ENCODE measurements around the gene PTPRK. TPM values are rescaled to one million over a fixed set of nuclear protein-coding genes. Genes with fewer than 3 reads are reported as not detected.

PTPRK gene
- total RNA-seq, 1 experiment from 2014 or later: 34.2 TPM

DNA sequence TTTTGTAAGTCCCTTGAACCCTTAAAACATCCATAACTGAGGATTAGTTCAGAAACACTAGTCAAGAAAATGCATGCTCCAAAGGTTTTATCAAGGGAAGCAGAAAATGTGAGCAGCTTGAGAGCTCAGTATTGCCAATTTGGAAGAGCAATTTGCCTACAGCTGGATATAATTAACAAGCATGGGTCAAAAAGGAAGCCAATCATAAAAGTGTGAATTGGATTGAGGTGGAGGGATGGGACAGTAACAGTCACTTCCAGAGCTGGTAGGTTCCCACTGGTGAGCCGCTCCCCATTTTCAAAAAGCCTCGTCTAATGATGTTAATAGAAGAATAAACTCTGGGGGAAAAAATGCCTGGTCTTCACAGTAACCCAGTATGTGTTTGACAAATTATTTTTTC, 5.0 kb upstream of the PTPRK start:
- POLR2A ChIA-PET: no interaction called here
- Histone ChIP-seq H3K9ac (ENCODE audit: low read length) (no peak overlapping the region), H3K9me3 (ENCODE audit: control insufficient read depth in 1 of 2, insufficient read depth in 1 of 2, low read depth in 1 of 2, low read length in 2 of 2) (no peaks in the 10 kb centered on the region), H3K36me3 (ENCODE audit: control insufficient read depth in 1 of 2, insufficient read depth in 2 of 2, low read length in 2 of 2) (no peaks in the 10 kb centered on the region), H2AFZ (ENCODE audit: low read depth, low read length, poor library complexity, severe bottlenecking) (no peak overlapping the region), H3K4me2 (ENCODE audit: low read length) (no peak overlapping the region), H3K9me2 (ENCODE audit: insufficient read depth) (no peaks in the 10 kb centered on the region), H4K20me1 (ENCODE audit: insufficient read depth) (no peaks in the 10 kb centered on the region; the same call in 1 of the 2 replicates), H3K4me1 (ENCODE audit: control insufficient read depth in 1 of 2, insufficient read depth in 2 of 2, low read length in 2 of 2) (peaks cover 0 to 7% of the 10 kb centered on the region in 2 experiments; a peak in 2 of 4 replicates), H3K4me3 (replicated peaks in 1 of 2; ENCODE audit: low read depth in 1 of 2, low read length in 2 of 2) (no peak overlapping the region), H3K79me2 (ENCODE audit: insufficient read depth, low read length) (no peaks in the 10 kb centered on the region), H3K27me3 (ENCODE audit: insufficient read depth, low read length) (no peaks in the 10 kb centered on the region), H3K27ac (ENCODE audit: low read depth, low read length) (no peak overlapping the region)
- intact Hi-C loops (cut with micrococcal nuclease): no loop called here
- DNase-seq (ENCODE audit: low read depth, low spot score) (no peak), ATAC-seq (no peak)
- BruUV-seq (replicated peaks): no TSS peak
- RAD21 ChIA-PET (ENCODE audit: low non-redundant PET in 1 of 2, low total read pairs in 2 of 2, uncharacterized antibody in 2 of 2, unreplicated experiment in 2 of 2): no interaction called here
- no peak for TF ChIP-seq SP1 (IDR thresholded peaks at IDR 0.05; ENCODE audit: low read depth)
- CTCF ChIA-PET: no interaction called here

DNA sequence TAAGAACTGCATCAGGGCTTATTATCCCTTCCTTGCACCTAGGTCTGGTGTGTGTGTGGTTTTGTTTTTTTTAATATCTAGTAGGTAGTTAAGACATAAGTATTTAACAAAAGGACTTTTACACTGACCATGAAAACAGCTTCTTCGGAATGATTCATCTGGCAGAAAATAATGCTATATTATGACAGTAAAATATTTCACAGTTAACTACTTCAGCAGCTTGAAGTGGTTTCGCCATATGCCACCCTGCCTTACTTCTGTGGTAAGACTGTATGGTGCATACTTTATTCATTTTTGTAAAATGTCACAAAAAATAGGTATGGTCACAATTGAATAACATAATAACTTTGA, 858 bp upstream of the PTPRK start:
- CTCF ChIA-PET: interaction anchor here (1.8 kb wide), 1 partner anchor 209 kb away, joined by 7 read pairs; no protein-coding TSS in a partner anchor
- no TSS peak for BruUV-seq (replicated peaks)
- H2AFZ ChIP-seq (ENCODE audit: low read depth, low read length, poor library complexity, severe bottlenecking): peak overlapping the region; percentile 94
- no peaks in the 10 kb centered on the region for H4K20me1 ChIP-seq (ENCODE audit: insufficient read depth)
- peaks cover 34% of the 10 kb centered on the region for H3K79me2 ChIP-seq (ENCODE audit: insufficient read depth, low read length)
- intact Hi-C loops (cut with micrococcal nuclease): loop anchor here (2.0 kb wide), 1 partner anchor 784 kb away; no protein-coding TSS in a partner anchor
- H3K9me2 ChIP-seq (ENCODE audit: insufficient read depth): no peaks in the 10 kb centered on the region
- H3K4me2 ChIP-seq (ENCODE audit: low read length): peak overlapping the region; percentile 97
- H3K4me1 ChIP-seq (ENCODE audit: control insufficient read depth in 1 of 2, insufficient read depth in 2 of 2, low read length in 2 of 2): peaks cover 7 to 17% of the 10 kb centered on the region in 2 experiments; a peak in 3 of 4 replicates
- no peaks in the 10 kb centered on the region for H3K9me3 ChIP-seq (ENCODE audit: control insufficient read depth in 1 of 2, insufficient read depth in 1 of 2, low read depth in 1 of 2, low read length in 2 of 2)
- no peaks in the 10 kb centered on the region for H3K36me3 ChIP-seq (ENCODE audit: control insufficient read depth in 1 of 2, insufficient read depth in 2 of 2, low read length in 2 of 2)
- H3K9ac ChIP-seq (ENCODE audit: low read length): peak overlapping the region; percentile 90
- ATAC-seq (no peak), DNase-seq (ENCODE audit: low read depth, low spot score) (no peak)
- RAD21 ChIA-PET (ENCODE audit: low non-redundant PET in 1 of 2, low total read pairs in 2 of 2, uncharacterized antibody in 2 of 2, unreplicated experiment in 2 of 2): no interaction called here
- peak overlapping the region; percentile 70 to 86 for H3K4me3 ChIP-seq (replicated peaks in 1 of 2; ENCODE audit: low read depth in 1 of 2, low read length in 2 of 2)
- H3K27ac ChIP-seq (ENCODE audit: low read depth, low read length): no peak overlapping the region
- no peaks in the 10 kb centered on the region for H3K27me3 ChIP-seq (ENCODE audit: insufficient read depth, low read length)
- POLR2A ChIA-PET: interaction anchor here (1.2 kb wide), 1 partner anchor 784 kb away, joined by 4 read pairs; no protein-coding TSS in a partner anchor
- TF ChIP-seq POLR2A (IDR thresholded peaks at IDR 0.05; ENCODE audit: borderline replicate concordance, extremely low read depth, insufficient read depth, insufficient read length): no peak
- no peak for TF ChIP-seq ZNF274 (IDR thresholded peaks at IDR 0.05; ENCODE audit: low read depth, low read length)
- no peak for TF ChIP-seq SRF (IDR thresholded peaks at IDR 0.05; ENCODE audit: low read depth)
- TF ChIP-seq, protein P1, sequence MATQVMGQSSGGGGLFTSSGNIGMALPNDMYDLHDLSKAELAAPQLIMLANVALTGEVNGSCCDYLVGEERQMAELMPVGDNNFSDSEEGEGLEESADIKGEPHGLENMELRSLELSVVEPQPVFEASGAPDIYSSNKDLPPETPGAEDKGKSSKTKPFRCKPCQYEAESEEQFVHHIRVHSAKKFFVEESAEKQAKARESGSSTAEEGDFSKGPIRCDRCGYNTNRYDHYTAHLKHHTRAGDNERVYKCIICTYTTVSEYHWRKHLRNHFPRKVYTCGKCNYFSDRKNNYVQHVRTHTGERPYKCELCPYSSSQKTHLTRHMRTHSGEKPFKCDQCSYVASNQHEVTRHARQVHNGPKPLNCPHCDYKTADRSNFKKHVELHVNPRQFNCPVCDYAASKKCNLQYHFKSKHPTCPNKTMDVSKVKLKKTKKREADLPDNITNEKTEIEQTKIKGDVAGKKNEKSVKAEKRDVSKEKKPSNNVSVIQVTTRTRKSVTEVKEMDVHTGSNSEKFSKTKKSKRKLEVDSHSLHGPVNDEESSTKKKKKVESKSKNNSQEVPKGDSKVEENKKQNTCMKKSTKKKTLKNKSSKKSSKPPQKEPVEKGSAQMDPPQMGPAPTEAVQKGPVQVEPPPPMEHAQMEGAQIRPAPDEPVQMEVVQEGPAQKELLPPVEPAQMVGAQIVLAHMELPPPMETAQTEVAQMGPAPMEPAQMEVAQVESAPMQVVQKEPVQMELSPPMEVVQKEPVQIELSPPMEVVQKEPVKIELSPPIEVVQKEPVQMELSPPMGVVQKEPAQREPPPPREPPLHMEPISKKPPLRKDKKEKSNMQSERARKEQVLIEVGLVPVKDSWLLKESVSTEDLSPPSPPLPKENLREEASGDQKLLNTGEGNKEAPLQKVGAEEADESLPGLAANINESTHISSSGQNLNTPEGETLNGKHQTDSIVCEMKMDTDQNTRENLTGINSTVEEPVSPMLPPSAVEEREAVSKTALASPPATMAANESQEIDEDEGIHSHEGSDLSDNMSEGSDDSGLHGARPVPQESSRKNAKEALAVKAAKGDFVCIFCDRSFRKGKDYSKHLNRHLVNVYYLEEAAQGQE (IDR thresholded peaks at IDR 0.05; ENCODE audit: low read depth): no peak
- no peak for TF ChIP-seq TCF7L2 (IDR thresholded peaks at IDR 0.05; ENCODE audit: borderline replicate concordance, extremely low read depth, insufficient read depth, insufficient read length)
- TF ChIP-seq EZH2 (IDR thresholded peaks at IDR 0.05): no peak
- no peak for TF ChIP-seq JUND (IDR thresholded peaks at IDR 0.05)
- TF ChIP-seq EGR1 (IDR thresholded peaks at IDR 0.05; ENCODE audit: low read depth): no peak
- TF ChIP-seq, protein P2, sequence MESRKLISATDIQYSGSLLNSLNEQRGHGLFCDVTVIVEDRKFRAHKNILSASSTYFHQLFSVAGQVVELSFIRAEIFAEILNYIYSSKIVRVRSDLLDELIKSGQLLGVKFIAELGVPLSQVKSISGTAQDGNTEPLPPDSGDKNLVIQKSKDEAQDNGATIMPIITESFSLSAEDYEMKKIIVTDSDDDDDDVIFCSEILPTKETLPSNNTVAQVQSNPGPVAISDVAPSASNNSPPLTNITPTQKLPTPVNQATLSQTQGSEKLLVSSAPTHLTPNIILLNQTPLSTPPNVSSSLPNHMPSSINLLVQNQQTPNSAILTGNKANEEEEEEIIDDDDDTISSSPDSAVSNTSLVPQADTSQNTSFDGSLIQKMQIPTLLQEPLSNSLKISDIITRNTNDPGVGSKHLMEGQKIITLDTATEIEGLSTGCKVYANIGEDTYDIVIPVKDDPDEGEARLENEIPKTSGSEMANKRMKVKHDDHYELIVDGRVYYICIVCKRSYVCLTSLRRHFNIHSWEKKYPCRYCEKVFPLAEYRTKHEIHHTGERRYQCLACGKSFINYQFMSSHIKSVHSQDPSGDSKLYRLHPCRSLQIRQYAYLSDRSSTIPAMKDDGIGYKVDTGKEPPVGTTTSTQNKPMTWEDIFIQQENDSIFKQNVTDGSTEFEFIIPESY (IDR thresholded peaks at IDR 0.05; ENCODE audit: extremely low read depth, insufficient replicate concordance, low read length): no peak
- TF ChIP-seq RAD21 (IDR thresholded peaks at IDR 0.05; ENCODE audit: low read depth): no peak
- TF ChIP-seq, protein P3, sequence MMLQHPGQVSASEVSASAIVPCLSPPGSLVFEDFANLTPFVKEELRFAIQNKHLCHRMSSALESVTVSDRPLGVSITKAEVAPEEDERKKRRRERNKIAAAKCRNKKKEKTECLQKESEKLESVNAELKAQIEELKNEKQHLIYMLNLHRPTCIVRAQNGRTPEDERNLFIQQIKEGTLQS (IDR thresholded peaks at IDR 0.05): no peak
- TF ChIP-seq ZFX (IDR thresholded peaks at IDR 0.05): no peak
- no peak for TF ChIP-seq SIN3A (IDR thresholded peaks at IDR 0.05; ENCODE audit: low read depth)
- no peak for TF ChIP-seq CEBPB (IDR thresholded peaks at IDR 0.05; ENCODE audit: low read depth)
- no peak for TF ChIP-seq ELF1 (IDR thresholded peaks at IDR 0.05; ENCODE audit: borderline replicate concordance, low read depth)
- TF ChIP-seq POLR2AphosphoS5 (IDR thresholded peaks at IDR 0.05; ENCODE audit: low read depth, low read length): no peak
